Peyer's patch (tissue), 4 donors: ENCODE measurements around the gene ALG9.

Experiments used
- CTCF ChIP-seq, 6 experiments: fragments of 450-650 bp in 4 of 6; fragments of 200-600 bp in 2 of 6; sonication (generic) in 1 of 6; IDR thresholded peaks; one replicate each; pipeline ENCODE4 v1.5.1; 2017 to 2019; ENCODE audit warnings: antibody characterized with exemption in 6 of 6, mild to moderate bottlenecking in 3 of 6, moderate library complexity in 1 of 6
- POLR2A ChIP-seq, 2 donors: fragments of 450-650 bp; IDR thresholded peaks; one replicate each; pipeline ENCODE4 v1.5.1; 2017; ENCODE audit warnings: antibody characterized with exemption in 2 of 2, mild to moderate bottlenecking in 2 of 2, moderate library complexity in 2 of 2

- TF ChIP-seq CTCF (IDR thresholded peaks at IDR 0.05) (no peak), POLR2A (IDR thresholded peaks at IDR 0.05) (no peak)
Observed at GRCh38 chr11:111759376-111759775, 112.0 kb downstream of the ALG9 start.
